LHCN-M2 (cell line): ENCODE results near the gene NFS1. TPM values are rescaled to one million over a fixed set of nuclear protein-coding genes. Genes with fewer than 3 reads are reported as not detected.
A peak's percentile ranks its signal among the peaks of the same experiment; 100 is the strongest.
"Not testable (repeated sequence)": the region's sequence is repeated elsewhere in the genome, so short reads cannot be mapped to it uniquely, and the experiment has no call there.

Experiments used
- DNase-seq: peaks from one replicate; pipeline ENCODE4 v3.0.0-alpha.2; 2012; ENCODE audit warnings: low read depth
- total RNA-seq: library from RNA; depleted of rRNA; stranded (reverse); fragments of >200 nt; gene quantifications from 2 replicates; pipeline ENCODE4 v1.2.3, GENCODE V29; 2014

The NFS1 gene
- total RNA-seq, 1 experiment from 2014 or later: 32.4 TPM

- no peak for DNase-seq
Observed at GRCh38 chr20:35710039-35710438, 10.9 kb upstream of the NFS1 start.

GRCh38 chr20:35709259-35709658 is 10.1 kb upstream of the NFS1 start:
- DNase-seq: no peak

- no peak for DNase-seq
Observed at GRCh38 chr20:35708502-35708901, 9.3 kb upstream of the NFS1 start.

- not testable (repeated sequence) for DNase-seq
Observed at GRCh38 chr20:35706591-35707529, 7.7 kb upstream of the NFS1 start.

- DNase-seq: not testable (repeated sequence)
Observed at GRCh38 chr20:35705894-35706293, 6.7 kb upstream of the NFS1 start.

GRCh38 chr20:35704514-35705261 is 5.5 kb upstream of the NFS1 start:
- DNase-seq: no peak

GRCh38 chr20:35702824-35703695 is 3.9 kb upstream of the NFS1 start:
- no peak for DNase-seq

- peak; percentile 40 for DNase-seq
Observed at GRCh38 chr20:35702051-35702823, 3.1 kb upstream of the NFS1 start.

- DNase-seq: peak; percentile 37
Observed at GRCh38 chr20:35700625-35701148, 1.5 kb upstream of the NFS1 start.

- no peak for DNase-seq
Observed at GRCh38 chr20:35699957-35700624, 939 bp upstream of the NFS1 start.

- no peak for DNase-seq
Observed at GRCh38 chr20:35698298-35699126, 640 bp downstream of the NFS1 start.

- no peak for DNase-seq
Observed at GRCh38 chr20:35697696-35698297, 1.4 kb downstream of the NFS1 start.

- DNase-seq: no peak
Observed at GRCh38 chr20:35695978-35696377, 3.2 kb downstream of the NFS1 start.

GRCh38 chr20:35695245-35695749 is 3.9 kb downstream of the NFS1 start:
- no peak for DNase-seq

- no peak for DNase-seq
Observed at GRCh38 chr20:35690265-35690664, 8.9 kb downstream of the NFS1 start.

- DNase-seq: peak; percentile 11
Observed at GRCh38 chr20:35686872-35687271, 12.3 kb downstream of the NFS1 start.

- not testable (repeated sequence) for DNase-seq
Observed at GRCh38 chr20:35685368-35685767, 13.8 kb downstream of the NFS1 start.

- DNase-seq: no peak
Observed at GRCh38 chr20:35681960-35682359, 17.2 kb downstream of the NFS1 start.
